Effector CD4-positive, alpha-beta T cell (primary cell): ENCODE results near the gene SMOC2.
"Not testable (repeated sequence)": the region's sequence is repeated elsewhere in the genome, so short reads cannot be mapped to it uniquely, and the experiment has no call there.

Source experiments
- DNase-seq: peaks from one replicate; pipeline ENCODE4 v3.0.0-alpha.2; 2020

Gene SMOC2

GRCh38 chr6:168692193-168692914 is 251.4 kb downstream of the SMOC2 start:
- DNase-seq = no peak

DNA sequence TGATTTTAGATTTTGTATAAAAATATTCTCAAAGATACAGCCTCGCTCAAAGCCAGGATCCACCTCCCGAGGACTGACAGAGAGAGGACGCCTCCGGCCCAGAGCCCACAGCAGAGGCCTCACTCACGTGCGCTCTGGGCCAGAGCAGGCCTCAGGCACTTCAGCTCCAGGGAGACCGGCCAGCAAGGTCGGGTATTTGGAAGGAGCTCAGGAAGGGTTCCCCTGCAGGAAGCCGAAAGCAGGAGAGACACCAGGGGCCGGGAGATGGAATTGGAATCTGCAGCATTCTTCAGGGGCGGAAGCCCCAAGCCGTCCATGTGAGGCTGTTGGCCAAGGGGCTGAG is 251.9 kb downstream of the SMOC2 start:
- not testable (repeated sequence) for DNase-seq

- not testable (repeated sequence) for DNase-seq
Observed at GRCh38 chr6:168694797-168695196, 253.8 kb downstream of the SMOC2 start.

GRCh38 chr6:168695701-168696100 is 254.7 kb downstream of the SMOC2 start:
- DNase-seq = no peak

DNA sequence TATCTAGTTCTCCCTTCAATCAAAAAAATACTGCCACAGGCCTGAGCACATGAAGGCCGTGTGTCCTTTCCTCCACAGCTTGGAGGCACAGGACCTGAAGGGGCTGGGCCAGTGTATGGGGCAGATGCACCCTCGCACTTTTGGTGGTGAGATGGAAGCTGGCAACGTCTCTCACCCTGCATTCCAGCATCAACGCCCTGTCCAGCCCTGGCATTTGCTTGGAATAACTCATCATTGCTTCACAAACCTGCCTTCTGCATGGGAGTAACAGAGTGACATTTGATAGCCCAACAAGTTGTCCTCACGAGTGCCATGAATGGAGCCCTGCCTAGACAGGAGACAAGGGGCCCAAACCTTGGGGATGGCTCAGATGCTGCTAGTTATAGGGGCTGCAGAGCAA is 257.9 kb downstream of the SMOC2 start:
- no peak for DNase-seq

DNA sequence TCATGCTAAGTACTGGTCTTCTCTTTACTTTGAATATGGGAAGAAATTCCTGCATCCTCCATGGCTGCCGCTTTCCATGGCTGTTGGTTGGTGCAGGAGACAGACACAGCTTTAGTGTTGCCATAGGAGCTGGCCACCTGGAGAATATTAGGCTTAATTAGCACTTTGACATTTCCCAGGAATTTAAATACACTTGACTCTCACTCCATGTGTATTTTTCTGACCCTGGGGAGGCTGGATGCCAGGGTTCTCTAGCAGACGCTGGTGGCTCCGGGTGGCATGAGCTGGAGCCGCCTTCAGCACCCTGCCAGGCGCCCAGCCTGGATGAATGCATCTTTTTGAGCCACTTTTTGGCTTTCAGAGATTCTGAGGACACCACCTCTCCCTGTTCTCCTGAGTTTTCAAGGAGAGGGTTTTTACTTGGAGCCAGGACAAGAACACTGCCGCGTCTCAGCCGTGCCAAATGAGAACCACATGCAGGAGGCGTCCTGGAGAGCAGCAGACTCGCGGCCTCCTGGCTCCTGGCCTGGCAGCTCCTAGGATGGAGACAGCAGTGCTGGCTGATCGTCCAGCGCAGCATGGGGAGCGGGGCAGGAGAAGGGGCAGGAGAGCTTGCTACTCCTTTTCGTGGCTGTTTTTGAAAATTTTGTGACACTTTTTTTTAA is 258.8 kb downstream of the SMOC2 start:
- no peak for DNase-seq

- no peak for DNase-seq
Observed at GRCh38 chr6:168700880-168701279, 259.9 kb downstream of the SMOC2 start.

GRCh38 chr6:168703990-168704389 is 263.0 kb downstream of the SMOC2 start:
- no peak for DNase-seq

DNA sequence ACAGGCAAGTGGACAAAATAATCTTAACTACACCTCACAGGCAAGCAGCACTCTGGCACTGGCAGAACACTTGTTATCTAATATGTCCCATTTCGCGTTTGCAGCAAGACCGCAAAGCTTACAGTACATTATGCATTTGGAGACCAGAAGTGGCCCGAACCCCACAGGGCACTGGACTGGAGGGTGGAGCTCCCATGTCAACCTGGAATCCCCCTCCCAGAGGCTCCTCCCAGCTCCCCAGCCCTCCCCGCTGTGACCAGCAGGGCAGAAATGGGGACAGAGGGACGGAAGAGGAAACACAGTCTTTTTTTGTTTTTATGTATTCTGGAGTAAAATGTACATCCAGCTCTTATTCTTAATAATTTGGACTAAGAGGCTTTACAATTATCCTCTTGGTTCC is 263.7 kb downstream of the SMOC2 start:
- DNase-seq = no peak

GRCh38 chr6:168705271-168705670 is 264.3 kb downstream of the SMOC2 start:
- not testable (repeated sequence) for DNase-seq

DNA sequence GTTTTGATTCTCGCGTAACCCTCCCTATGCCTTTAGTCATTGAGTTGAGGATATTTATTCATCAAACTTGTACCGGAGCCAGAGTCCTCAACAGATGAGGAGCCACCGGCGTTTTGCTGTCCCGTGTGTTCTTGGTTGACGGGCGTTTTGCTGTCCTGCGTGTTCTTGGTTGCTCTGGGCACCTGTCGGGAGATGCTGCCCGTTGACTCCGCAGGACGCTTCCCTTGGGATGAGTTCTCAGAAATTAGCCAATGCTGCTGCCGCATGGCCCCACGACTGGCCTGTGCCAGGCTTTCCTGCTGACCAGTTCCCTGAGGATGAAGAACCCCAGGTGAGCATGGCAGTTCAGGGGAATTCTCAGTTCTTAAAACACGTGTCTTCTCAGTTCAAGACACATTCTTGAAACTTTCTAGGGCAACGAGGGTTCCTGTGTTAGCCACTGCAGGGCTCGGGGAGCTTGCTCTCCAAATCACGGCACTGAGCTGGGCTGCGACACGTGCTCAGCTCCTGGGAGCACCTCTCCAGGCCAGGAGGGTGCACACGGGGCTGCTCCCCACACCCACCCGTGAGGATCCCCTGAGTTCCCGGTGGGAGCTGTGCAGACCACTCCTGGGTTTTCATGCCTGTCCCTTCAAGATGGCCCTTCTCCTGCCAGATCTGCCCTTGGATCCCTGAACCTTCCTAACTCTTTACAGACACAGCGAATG is 265.6 kb downstream of the SMOC2 start:
- no peak for DNase-seq

- DNase-seq = no peak
Observed at GRCh38 chr6:168708526-168708925, 267.5 kb downstream of the SMOC2 start.

GRCh38 chr6:168708984-168709383 is 268.0 kb downstream of the SMOC2 start:
- DNase-seq = no peak

GRCh38 chr6:168709390-168709789 is 268.4 kb downstream of the SMOC2 start:
- no peak for DNase-seq

DNA sequence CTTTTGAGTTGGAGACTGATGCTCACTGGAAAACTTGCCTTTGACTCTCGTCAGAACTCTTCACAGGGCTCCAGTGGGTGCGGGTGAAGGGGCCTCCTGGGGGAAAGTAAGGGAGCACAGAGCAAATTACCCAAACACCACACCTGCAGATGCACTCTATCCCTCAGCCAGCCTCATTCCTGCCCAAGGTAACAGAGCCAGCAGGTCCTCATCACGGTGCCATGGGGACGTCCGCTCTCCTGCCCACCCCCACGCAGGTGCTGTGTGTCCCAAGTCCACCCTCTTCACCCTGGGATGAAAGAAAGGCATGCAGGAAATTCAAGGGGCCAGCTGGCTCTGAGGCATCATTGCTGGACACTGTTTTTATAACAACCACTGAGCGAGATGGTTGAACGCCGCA is 269.0 kb downstream of the SMOC2 start:
- no peak for DNase-seq

DNA sequence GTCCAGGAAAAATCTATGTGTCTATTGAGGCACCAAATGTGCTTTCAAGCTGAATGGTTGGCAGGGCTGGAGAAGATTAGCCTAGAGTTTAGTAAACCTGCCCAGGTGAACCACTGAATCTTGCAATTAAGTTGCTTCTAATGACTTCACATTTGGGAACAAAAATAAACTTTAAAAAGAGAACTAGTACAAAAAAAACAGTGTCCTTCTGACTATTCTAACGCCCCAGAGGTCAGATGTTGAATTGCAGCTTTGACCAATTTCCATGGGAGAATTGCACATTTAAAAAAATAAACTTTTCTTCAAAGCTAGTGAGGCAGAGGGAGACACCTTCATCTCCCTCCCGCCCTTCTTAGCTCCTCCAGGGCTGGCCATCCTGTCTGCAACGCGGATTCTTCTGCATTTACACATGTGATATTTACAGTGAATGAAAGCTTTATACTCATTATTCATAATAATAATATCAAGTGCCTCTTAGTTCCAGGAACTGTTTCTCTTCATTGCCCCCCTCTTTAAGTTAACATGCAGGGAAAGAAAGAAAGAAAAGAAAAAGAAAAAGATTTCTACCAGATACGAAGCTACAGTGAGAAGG is 270.2 kb downstream of the SMOC2 start:
- DNase-seq = no peak

- no peak for DNase-seq
Observed at GRCh38 chr6:168711666-168712300, 270.8 kb downstream of the SMOC2 start.

DNA sequence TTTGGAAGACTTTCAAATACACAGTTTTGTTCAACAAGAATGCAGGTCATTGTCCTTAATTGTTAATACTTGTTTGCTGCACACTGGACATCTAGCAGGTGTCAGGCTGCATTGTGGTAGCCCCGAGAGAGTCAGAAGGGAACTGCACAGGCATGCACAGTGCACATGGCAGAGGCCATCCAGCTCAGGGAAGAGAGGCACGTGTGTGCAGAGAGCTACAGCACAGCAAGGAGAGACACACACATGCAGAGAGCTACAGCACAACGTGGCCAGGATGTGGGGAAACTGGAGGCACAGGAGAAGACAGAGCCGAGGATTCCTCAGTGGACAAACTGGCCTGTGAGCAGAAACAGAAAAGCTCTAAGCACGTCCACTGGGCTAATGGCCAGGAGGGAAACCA is 272.0 kb downstream of the SMOC2 start:
- DNase-seq = no peak

- DNase-seq = no peak
Observed at GRCh38 chr6:168713839-168714238, 272.9 kb downstream of the SMOC2 start.

DNA sequence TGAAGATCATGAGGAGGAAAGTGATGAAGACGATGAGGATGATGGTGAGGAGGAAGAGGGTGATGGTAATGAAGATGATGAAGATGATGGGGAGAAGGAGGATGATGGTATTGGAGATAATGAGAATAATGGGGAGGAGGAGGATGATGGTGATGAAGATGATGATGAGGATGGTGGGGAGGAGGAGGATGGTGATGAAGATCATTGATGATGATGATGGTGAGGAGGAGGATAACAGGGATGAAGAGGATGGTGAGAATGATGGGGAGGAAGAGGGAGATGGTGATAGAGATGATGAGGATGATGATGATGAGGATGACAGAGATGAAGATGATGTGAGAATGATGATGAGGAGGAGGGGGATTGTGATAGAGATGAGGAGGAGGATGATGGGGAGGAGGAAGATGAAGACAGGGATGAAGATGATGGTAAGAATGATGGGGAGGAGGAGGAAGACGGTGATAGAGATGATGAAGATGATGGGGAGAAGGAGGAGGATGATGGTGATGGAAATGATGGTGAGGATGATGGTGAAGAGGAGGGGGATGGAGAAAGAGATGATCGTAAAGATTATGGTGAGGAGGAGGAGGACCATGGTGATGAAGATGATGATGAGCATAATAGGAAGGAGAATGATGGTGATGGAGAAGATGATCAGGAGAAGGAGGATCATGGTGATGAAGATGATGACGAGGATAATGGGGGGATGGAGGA is 273.7 kb downstream of the SMOC2 start:
- DNase-seq = no peak

DNA sequence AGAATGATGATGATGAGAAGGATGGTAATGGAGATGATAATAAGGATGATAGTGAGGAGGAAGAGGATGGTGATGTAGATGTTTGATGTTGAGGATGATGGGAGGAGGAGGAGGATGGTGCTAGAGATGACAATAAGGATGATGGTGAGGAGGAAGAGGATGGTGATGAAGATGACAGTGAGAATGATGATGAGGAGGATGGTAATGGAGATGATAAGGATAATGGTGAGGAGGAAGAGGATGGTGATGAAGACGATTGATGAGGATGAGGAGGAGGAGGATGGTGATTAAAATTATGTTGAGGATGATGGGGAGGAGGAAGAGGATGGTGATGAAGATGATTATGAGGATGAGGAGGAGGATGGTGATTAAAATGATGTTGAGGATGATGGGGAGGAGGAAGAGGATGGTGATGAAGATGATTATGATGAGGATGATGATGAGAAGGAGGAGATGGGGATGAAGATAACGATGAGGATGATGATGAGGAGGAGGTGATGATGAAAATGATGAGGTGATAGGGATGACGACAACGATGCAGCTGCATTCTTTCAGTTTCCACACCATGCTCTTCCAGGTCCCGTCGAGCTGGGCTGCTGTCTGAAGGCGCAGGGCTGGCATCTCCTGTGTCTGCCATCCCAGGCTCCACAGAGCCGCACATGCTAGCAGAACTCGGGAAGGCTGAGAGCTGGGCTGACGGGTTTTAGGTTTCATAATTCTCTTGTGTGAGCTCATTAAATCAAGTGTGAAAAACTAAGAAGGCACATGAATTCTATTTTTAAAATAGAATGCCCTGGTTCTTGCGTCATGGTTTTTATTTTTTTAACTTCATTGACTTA is 274.9 kb downstream of the SMOC2 start:
- no peak for DNase-seq

GRCh38 chr6:168716581-168716980 is 275.6 kb downstream of the SMOC2 start:
- no peak for DNase-seq
